Neural progenitor cell (in vitro differentiated cells): Measurements from ENCODE around the gene MBOAT7.

Source experiments
- EZH2phosphoT487 ChIP-seq: fragments of 200-600 bp; sonication (generic); IDR thresholded peaks from 2 replicates; pipeline ENCODE4 v1.6.1; 2017; ENCODE audit warnings: antibody characterized with exemption
- TF ChIP-seq, protein P1 (sequence below): fragments of 200-600 bp; sonication (generic); IDR thresholded peaks from 2 replicates; pipeline ENCODE4 v1.5.1; 2017; ENCODE audit warnings: antibody characterized with exemption, mild to moderate bottlenecking

GRCh38 chr19:54173359-54173699, 16.1 kb downstream of the MBOAT7 start:
- TF ChIP-seq, protein P1, sequence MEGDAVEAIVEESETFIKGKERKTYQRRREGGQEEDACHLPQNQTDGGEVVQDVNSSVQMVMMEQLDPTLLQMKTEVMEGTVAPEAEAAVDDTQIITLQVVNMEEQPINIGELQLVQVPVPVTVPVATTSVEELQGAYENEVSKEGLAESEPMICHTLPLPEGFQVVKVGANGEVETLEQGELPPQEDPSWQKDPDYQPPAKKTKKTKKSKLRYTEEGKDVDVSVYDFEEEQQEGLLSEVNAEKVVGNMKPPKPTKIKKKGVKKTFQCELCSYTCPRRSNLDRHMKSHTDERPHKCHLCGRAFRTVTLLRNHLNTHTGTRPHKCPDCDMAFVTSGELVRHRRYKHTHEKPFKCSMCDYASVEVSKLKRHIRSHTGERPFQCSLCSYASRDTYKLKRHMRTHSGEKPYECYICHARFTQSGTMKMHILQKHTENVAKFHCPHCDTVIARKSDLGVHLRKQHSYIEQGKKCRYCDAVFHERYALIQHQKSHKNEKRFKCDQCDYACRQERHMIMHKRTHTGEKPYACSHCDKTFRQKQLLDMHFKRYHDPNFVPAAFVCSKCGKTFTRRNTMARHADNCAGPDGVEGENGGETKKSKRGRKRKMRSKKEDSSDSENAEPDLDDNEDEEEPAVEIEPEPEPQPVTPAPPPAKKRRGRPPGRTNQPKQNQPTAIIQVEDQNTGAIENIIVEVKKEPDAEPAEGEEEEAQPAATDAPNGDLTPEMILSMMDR: no peak
- no peak for TF ChIP-seq EZH2phosphoT487
